Renal pelvis (tissue), 4 donors: ENCODE results near the gene CLEC16A. TPM values are rescaled to one million over a fixed set of nuclear protein-coding genes. Genes with fewer than 3 reads are reported as not detected.

Experiments used
- DNase-seq: peaks from one replicate; pipeline ENCODE4 v3.0.0-alpha.2; 2013
- polyA plus RNA-seq, 3 donors: library from polyadenylated mRNA; unstranded; fragments of 120-200 nt; gene quantifications; one replicate each; pipeline ENCODE4 v1.2.1, GENCODE V29; 2013; ENCODE audit not compliant: insufficient read length in 3 of 3

Gene CLEC16A
- polyA plus RNA-seq, 3 donors, result 22.5 to 26.3 (median 25.2) TPM

DNA sequence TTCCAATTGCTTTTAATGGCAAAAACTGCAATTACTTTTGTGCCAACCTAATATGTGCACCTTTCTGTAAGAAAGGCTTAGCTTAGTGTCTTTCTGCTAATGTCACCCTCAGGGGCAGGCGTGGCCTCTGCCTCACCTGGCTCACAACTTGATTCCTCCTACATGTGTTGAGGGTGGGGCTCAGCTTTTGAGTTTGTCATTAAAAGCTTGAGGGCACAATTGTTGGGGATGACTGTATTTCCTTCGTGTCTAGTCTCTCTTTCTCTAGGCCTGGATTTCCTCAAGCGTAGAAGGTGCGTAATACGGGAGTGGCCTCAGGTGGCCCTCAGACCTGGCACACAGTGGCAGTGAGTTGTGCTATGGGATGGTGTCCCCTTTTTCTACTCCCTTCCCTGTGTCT, 94.4 kb downstream of the CLEC16A start:
- no peak for DNase-seq

DNA sequence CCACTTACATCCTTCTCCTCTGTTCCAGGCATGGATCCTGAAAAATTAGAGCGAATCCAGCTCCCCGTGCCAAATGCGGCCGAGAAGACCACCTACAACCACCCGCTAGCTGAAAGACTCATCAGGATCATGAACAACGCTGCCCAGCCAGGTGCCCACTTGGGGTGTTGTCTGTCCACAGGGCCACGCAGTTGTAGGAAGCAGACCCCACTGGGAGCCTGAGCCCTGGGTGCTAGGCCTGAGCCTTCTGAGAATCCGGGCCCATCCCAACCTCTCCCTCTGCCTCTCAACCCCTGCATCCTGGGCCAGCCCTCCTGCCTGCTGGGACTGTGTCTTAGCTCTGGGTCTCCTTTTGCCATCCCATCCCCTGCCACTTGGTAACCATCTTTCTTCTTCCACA, 95.4 kb downstream of the CLEC16A start:
- no peak for DNase-seq

DNA sequence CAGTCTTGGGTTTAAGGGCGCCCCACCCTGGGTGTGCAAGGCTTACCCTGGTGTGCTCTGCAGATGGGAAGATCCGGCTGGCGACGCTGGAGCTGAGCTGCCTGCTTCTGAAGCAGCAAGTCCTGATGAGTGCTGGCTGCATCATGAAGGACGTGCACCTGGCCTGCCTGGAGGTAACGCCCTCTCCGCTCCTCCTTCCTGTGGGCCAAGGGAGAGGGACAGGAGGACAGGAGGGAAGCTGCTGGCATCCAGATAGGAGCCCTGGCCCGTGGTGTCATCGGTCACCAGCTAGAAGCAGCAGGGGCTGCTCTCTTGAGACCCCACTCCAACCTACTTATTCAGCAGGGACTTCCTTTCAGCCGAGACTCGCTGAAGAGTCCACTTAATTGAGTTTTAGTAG, 97.8 kb downstream of the CLEC16A start:
- no peak for DNase-seq

DNA sequence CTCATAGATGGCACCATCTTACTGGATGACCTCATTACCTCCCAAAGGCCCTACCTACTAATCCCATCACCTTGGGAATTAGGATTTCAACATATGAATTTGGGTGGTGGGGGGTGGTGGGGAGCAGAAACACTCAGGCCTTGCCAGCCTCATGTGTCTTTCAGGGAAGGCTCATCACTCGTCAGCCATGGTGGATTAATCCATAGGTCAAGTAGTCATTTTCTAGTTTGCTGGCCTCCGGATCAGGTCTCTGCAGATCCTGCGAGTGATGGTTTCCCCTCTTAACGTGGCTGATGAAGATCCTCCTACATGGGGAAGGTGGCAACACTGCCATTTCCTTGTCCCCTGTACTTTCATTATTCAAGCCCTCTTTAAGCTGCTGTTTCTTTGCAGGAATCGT, 101.1 kb downstream of the CLEC16A start:
- no peak for DNase-seq

DNA sequence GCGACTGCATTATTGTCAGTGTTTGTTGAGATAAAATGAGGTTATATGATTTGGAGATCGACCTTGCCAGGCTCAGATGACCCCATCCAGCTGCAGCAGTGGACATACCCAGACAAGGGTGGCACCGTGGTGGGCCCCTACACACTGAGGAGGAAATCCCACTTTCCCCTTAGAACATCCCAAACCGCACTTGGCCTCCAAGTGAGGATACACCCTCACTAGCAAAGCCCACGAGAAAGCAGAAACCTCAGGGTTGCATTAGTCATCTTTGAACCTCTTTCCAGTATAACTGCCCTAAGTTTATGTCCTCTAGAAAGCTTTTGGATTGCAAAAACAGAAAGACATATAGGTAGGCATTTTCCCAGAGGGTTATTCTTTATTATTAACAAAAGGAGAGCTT, 101.5 kb downstream of the CLEC16A start:
- DNase-seq, result no peak

DNA sequence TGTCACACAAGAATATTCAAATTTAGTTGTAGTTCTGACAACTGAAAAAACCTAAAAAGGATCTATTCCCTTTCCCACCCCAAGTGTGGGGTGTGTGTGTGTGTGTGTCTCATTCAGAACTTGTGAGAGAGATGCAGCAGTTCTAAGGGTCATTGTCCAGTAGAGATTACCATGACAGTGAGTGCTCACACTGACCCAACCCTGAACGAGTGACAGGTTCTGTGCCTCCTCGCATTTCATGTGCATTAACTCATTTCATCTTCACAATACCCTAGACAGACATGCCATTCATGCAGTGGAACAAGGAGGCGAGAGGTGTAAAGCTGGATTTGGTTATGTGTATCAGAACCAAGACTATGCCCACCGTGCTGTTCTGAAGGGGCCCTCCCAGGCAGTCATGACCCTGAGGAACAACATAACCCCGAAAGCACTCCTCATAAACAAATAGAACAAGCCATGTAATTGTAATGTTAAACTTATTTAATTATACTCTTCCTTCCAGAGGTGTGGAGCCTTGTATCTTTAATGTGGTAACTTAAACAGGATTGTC, 102.1 kb downstream of the CLEC16A start:
- no peak for DNase-seq

DNA sequence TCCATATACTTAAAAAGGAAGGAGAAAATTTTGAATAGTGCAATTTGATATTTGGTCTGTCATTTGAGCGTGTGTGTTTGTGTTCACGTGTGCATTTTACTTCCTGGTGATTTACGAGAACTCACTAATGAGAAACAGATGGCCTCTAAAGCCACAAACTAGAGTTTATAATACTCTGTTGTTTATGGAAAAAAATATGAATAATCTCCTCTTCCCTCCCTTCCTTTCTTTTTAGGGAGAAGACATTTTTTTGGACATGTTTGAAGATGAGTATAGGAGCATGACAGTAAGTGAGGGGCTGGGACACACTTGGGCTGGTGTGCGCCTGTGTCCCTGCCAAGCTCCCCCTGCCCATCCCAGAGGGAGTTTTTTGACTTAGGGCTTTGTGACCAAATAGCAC, 102.7 kb downstream of the CLEC16A start:
- DNase-seq, result peak; percentile 76

DNA sequence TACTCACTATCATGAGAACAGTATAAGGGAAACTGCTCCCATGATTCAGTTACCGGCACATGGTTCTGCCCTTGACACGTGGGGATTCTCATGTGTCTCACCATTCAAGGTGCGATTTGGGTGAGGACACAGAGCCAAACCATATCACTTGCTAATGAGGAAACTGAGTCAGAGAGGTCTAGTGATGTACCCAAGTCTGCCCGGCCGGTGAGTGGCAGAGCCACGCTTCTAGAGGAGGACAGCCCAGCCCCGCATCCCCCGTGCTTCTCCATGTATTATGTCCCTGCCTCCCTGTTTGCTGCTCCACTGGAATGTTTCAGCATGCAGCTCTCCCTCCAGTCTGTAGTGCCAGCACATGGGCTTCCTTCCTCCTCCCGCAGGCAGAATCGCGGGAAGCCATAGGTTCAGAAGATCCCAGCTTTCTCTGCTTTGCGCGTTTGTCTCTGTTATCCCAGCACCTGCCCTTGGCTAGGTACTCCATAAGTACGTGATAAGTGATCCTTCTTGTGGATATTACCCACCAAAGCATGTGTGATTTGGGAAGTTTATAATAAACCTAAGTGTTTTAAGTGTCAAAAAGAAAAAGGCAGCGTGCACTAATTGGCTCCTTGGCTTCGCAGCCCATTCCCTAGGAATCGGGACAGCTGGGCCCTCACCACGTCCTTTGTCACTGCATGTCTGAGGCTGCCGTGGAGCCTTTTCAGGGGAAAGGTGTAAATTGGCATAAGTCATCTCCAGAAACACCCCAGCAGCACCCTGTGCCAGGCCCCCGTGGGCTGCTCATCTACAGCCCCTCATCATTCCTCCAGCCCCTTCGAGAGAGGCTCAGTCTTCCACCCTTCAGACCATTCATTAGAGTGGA, 103.8 kb downstream of the CLEC16A start:
- DNase-seq, result no peak

DNA sequence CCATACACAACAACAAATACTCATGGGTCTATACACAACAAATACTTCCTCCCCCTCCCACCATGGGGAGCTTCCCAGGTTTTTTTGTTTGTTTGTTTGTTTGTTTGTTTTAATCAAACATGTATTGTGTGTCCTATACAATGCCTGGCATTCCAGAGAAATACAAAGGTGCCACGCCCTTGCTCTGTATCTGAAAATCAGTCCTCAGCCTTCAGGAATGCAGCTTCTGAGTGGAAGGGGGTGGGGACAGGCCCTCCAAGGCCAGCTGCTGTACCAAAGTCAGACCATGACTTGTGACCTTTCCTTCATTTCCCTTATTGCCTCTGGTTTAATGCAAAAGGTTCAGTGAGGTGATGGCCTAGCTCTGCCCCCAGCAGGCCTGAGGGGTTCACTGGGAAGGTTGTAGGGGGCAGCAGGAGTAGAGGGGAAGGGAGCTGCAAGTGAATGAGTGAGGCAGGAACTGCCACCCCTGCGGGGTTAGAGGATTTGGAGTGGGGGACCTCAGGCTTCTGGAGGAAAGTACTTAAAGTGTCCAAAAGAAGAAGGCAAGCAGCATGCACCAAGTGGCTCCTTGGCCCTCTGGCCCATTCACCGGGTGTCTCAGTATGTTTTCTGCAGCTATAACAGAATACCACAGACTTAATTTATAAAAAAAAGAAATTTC, 105.2 kb downstream of the CLEC16A start:
- DNase-seq, result no peak

DNA sequence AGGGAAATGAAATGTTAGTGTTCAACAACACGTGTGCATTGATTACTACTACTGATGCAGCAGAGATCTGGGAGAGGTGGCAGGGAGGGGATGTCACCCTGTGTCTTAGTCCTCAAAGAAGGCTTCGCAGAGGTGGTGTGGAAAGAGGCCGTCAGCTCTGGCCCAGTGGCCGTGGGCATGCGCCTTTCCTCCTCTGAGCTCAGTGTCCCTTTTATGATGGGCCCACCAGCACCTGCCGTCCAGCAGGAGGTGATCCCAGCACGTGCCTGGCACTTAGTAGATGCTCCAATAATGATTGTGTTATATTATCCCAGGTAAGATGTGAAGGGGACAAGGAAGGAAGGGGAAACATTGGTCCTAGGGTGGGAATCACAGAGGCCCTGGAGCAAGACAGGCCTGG, 106.2 kb downstream of the CLEC16A start:
- DNase-seq, result no peak

DNA sequence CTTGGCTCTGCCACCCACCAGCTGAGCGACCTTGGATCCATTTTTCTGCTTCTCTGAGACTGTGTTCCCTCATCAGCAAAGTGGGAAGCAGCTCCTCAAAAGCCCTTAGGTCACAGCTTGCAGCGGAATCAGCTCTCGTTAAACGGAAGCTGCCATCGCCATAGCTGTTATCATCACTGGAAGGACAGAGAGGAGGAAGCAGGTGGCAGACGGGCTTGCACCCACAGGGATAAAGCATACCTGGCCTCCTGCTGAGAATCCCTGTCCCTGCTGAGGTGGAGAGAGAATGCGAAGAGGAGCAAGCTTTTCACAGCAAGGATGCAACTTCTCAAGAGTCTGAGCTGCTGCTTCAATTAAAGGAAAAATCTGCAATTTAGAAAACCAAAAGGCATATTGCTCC, 106.6 kb downstream of the CLEC16A start:
- DNase-seq, result no peak

DNA sequence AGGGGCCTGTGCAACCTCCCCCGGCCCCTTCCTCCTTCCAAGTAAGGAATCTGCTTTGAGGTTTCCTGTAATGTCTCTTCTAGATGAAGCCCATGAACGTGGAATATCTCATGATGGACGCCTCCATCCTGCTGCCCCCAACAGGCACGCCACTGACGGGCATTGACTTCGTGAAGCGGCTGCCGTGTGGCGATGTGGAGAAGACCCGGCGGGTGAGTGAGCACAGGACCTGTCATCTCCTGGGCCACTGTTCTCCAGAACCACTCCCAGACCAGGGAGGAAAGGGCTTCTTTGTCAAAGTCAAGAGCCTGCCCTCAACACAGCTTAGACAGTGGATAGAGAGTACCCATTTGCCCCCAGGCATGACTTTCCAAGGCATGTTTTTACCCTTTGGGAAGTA, 107.1 kb downstream of the CLEC16A start:
- DNase-seq, result no peak

DNA sequence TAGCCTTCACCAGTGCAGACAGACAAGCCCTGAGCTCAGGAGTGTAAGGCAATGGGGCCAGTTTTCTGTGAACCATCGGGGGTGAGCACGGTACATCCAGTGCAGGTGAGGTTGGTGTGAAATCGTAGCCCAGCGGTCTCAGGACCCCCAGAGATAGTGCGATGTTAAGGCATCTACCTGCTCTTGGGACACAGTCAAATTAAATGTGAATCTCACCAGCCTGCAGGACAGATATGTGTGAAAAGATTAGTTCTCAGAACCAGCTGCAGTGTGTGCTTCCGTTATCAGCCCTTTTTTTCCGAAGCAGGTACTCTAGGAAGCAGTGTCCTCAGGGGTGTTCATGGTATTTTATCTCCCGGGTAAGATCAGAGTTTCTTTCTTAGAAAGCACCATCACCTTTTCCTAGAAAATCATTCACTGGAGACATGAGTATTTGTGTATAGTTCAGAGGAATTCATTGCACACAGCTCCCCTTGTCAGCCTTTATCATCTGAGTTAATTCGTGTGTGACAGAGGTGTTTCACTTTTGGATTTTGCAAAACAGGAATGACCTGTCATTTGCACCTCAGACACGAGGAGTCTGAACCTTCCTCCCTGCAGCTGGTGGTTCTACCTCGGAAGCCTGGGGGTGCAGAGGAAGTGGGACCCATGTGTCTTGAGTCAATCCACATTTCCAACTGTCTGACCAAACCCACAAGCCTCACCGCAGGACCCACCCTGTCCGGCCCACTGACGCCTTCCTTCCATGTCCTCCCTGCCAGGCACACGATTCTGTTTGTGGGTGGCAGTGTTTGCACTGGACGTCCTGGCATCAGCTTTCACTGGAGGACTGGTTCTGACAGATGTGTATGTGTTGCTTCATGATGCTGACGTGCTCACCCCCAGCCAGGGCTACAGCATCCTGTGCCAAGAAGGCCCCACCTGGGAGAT, 107.8 kb downstream of the CLEC16A start:
- no peak for DNase-seq

DNA sequence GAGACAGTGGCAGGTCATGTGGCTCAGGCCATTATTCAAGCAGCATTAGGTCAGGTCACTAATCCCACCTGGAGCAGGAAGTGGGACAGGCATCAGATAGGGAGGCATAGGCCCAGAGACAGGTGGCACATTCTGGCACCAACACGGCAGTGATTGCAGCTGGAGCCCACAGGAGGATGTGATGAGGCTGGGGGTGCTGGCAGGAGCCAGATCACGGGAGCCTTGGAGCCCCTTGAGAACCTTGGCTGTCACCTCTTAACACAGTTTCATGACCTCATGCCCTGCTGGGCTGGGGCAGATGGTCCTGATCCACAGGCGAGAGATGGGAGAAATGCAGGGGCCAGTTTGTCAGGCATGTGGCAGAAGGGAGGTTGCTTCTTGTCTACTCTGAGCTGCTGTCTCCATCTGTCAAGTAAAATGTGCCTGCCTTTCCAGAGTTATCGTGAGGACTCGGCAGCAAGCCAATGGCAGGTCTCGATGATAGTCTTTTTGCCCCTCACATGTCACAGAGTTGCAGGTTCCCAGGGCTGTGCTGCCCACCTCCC, 109.6 kb downstream of the CLEC16A start:
- no peak for DNase-seq

DNA sequence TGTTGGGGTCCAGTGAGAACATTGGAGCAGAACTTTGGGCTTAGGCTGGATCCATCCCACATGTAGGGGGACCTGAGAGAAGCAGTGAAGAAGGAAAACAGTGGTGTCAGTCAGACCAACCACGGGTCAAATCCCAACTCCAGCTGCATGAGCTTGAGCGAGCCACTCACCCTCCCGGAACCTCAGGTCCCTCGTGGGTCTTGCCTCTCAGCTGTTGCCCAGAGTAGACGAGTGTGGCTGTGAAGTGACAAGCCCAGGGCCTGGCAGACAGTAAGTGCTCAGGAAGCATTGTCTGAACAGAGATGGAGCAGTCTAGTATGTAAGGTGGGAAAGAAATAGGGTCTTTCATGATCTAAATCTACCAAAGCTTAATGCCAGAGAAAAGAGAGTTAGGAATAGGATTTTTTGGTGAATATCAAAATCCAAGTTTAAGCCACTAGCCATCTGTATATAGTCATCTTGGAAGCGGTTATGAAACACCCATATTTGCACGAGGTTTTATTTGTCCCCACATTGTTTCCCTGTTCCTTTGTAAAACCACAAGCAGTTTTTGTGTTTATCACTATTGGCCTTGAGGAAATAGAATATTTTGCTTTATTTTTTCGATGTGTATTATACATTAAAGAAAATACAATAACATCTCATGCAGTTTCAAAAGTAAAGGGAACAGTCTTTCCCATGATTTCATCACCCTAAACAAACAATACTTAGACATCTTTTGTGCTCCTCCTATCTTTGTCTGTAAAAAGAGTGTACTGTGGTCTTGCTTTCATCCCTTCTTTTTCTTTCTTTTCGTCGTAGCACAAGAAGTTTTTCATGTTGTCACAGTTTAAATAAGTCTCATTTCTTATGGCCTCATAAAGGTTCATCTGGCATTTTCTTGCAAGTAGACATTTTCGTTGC, 112.0 kb downstream of the CLEC16A start:
- DNase-seq, result no peak

DNA sequence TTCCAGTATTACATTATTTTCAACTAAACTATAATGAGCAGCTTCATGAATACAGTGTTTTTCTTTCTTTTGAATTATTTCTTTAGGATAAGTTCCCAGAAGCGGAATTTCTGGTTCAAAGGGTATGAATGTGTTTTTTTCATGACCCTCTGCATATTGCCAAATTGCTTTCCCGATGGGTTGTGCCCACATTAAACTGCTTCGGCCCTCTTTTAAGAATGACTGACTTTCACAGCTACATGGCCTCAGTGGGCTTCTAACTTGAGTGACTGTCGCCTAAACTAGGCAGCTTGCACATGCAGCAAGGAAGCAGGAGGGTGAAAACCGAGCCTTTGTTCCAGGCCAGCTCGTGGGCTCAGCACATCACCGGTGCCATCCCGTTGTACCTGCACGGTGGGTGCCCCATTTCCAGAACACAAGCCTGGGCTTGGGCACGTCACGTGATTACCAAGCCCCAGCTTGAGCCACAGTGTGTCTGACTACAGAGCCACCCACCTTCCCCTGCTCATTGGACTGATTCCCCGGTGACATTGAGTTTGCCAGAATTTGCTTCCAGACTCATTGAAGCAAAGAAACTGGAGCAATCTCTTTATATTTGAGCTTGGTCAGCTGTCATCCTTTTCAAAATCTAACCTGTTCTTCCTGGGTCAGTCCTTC, 112.8 kb downstream of the CLEC16A start:
- no peak for DNase-seq

DNA sequence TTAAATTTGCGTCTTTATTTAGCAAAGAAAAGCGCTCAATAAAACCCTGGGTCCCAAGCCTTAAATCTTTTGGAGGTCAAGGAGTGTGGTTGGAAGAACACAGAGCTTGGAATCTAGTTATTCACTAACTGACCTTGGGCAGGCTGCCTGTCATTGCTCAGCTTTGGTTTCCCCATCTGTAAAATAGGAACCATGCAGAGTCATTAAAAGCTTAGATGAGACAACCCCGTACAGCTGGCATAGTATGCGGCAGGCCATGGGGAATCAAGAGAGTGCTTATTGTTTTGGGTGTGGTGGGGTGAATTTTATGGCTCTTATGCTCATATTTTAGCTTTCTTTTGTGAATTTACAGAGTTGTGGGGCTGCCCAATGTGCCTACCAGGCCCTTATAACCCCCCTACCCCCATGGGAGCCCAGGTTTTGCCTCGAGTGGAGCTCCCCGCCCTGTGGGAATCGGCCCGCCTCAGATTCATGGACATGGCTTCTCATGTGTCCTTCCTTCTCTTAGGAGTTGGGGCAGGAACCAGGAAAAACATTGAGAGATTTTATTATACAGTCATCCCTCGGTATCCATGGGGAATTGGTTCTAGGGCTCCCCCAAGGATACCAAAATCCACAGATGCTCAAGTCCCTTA, 113.5 kb downstream of the CLEC16A start:
- no peak for DNase-seq

DNA sequence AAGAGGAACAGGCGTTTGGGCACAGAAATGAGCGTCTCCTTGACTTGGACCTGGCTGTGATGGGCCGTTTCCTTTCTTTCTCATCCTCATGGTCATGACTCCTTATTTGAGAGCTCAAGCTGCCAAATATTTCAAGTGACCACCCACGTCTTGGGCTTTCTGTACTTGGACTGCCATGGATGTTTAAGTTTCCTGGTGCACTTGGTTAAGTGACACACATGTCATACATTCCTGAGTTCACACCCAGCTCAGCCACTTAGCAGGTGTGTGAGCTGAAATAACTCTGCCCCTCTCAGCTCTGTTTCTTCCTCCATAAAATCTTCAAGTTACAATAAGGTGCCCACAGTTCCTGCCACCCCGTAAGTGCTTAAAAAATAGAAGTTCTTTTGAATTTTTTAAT, 114.5 kb downstream of the CLEC16A start:
- no peak for DNase-seq

DNA sequence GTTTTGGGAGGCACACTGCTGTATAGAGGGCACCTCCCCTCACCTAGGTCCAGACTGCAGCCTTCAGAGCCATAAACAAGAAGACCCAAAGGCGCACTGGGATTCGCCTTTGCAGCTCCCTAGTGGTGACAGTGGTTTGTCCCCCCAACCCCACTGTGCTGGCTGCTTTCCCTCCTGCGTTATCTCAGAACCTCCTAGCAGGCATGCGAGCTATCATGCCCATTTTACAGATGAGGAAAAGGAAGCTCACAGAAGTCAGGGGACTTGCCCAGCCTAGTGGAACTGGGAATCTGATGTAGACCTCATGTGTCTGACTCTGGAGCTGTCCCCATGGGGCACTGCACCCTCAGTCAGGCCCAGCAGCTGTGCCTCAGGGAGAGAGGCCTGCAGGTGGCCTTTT, 115.2 kb downstream of the CLEC16A start:
- no peak for DNase-seq

DNA sequence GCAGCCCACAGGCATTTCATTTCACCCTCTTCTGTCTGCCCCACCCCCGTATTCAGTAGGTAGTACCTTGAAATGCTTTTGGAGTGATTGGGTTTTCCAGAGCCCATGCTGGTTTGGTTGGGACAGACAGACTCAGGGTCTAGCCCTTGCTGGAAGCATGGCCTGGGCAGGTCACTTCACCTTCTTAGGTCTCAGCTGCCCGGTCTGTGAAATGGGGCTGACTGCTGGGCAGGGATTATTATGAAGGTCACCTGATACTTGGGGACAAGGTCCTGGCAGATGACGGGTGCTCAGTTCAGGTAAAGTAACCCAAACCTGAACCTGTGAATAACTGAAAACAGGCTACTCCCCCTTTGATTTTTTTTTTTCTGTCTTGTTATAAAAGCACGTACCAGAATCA, 116.0 kb downstream of the CLEC16A start:
- DNase-seq, result no peak
